Esophagus squamous epithelium (tissue), 4 donors: Measurements from ENCODE around the gene C11orf91.

ENCODE experiments used
- POLR2A ChIP-seq, 4 donors: fragments of 450-650 bp; IDR thresholded peaks; one replicate each; pipeline ENCODE4 v1.6.1; 2017; ENCODE audit warnings: antibody characterized with exemption in 4 of 4, mild to moderate bottlenecking in 4 of 4, moderate library complexity in 3 of 4
- TF ChIP-seq, protein P1 (sequence below), 6 experiments: fragments of 450-650 bp in 4 of 6; fragments of 200-600 bp in 2 of 6; sonication (generic) in 2 of 6; IDR thresholded peaks; one replicate each; pipeline ENCODE4 v1.5.1; 2016 to 2019; ENCODE audit warnings: antibody characterized with exemption in 6 of 6, mild to moderate bottlenecking in 4 of 6, moderate library complexity in 4 of 6

- TF ChIP-seq POLR2A (IDR thresholded peaks at IDR 0.05): no peak
- TF ChIP-seq, protein P1, sequence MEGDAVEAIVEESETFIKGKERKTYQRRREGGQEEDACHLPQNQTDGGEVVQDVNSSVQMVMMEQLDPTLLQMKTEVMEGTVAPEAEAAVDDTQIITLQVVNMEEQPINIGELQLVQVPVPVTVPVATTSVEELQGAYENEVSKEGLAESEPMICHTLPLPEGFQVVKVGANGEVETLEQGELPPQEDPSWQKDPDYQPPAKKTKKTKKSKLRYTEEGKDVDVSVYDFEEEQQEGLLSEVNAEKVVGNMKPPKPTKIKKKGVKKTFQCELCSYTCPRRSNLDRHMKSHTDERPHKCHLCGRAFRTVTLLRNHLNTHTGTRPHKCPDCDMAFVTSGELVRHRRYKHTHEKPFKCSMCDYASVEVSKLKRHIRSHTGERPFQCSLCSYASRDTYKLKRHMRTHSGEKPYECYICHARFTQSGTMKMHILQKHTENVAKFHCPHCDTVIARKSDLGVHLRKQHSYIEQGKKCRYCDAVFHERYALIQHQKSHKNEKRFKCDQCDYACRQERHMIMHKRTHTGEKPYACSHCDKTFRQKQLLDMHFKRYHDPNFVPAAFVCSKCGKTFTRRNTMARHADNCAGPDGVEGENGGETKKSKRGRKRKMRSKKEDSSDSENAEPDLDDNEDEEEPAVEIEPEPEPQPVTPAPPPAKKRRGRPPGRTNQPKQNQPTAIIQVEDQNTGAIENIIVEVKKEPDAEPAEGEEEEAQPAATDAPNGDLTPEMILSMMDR (IDR thresholded peaks at IDR 0.05): no peak
Measured at GRCh38 chr11:33731723-33732531, 31.3 kb upstream of the C11orf91 start.
